Hematopoietic multipotent progenitor cell treated with erythropoietin and hydrocortisone succinate and interleukin-3 and kit ligand, for 4 days (in vitro differentiated cells): ENCODE results near the gene NR0B1.

Experiments used
- DNase-seq: peaks from one replicate; pipeline ENCODE4 v3.0.0-alpha.2; 2015

NR0B1 gene

GRCh38 chrX:30262763-30263162, 46.4 kb downstream of the NR0B1 start:
- no peak for DNase-seq

- DNase-seq: no peak
Measured at GRCh38 chrX:30261012-30261411, 48.2 kb downstream of the NR0B1 start.

- no peak for DNase-seq
Measured at GRCh38 chrX:30259927-30260326, 49.3 kb downstream of the NR0B1 start.
